ENCODE measurements around the gene MCUB. TPM values are rescaled to one million over a fixed set of nuclear protein-coding genes. Genes with fewer than 3 reads are reported as not detected.

Gene MCUB
- total and polyA plus RNA-seq, 2 of the 13 experiments (the other 11 are each of a cell fraction or from before 2014, with no cell fraction given) = 0.95 to 2.2 TPM

- H3K9ac ChIP-seq (ENCODE audit: insufficient read depth, low read depth, low read length) = no peak overlapping the region
- no peak overlapping the region for H3K4me3 ChIP-seq (replicated peaks in 1 of 3; ENCODE audit: insufficient read depth in 1 of 3, low read depth in 2 of 3, low read length in 3 of 3)
- no peaks in the 10 kb centered on the region for H4K20me1 ChIP-seq (ENCODE audit: insufficient read depth, low read length)
- BruUV-seq (replicated peaks) = no TSS peak
- no peak for ATAC-seq
- ChIA-PET CTCF (ENCODE audit: low intra/inter-chr PET ratio, low total read pairs) (no interaction called here), POLR2A (no interaction called here)
- H3K27me3 ChIP-seq (ENCODE audit: control insufficient read depth in 1 of 2, insufficient read depth in 2 of 2, low read length in 2 of 2) = no peaks in the 10 kb centered on the region
- H3K79me2 ChIP-seq (ENCODE audit: insufficient read depth, low read length) = no peaks in the 10 kb centered on the region
- H3K9me3 ChIP-seq (ENCODE audit: low read length) = no peaks in the 10 kb centered on the region
- H2AFZ ChIP-seq (ENCODE audit: low read length) = no peak overlapping the region
- DNase-seq (ENCODE audit: low spot score) = no peak
- in situ Hi-C loops (cut with HindIII; ENCODE audit: extremely low pct_ligation_motif_present, low pct_unique_long_range_greater_than_20kb) (no loop called here), intact Hi-C loops (cut with micrococcal nuclease; ENCODE audit: unreplicated experiment) (no loop called here)
- TF ChIP-seq ZNF557 (CRISPR knock-in tag; IDR thresholded peaks at IDR 0.05) (no peak), GABPB1 (CRISPR knock-in tag; IDR thresholded peaks at IDR 0.05) (no peak), RFX3 (CRISPR knock-in tag; IDR thresholded peaks at IDR 0.05) (no peak), ZNF33A (CRISPR knock-in tag; IDR thresholded peaks at IDR 0.05; ENCODE audit: borderline replicate concordance) (no peak), SAFB2 (CRISPR knock-in tag; IDR thresholded peaks at IDR 0.05; ENCODE audit: borderline replicate concordance, low read depth) (no peak), ATF4 (CRISPR knock-in tag; IDR thresholded peaks at IDR 0.05) (no peak), PRDM10 (CRISPR knock-in tag; IDR thresholded peaks at IDR 0.05; ENCODE audit: low read depth) (no peak), ATF5 (CRISPR knock-in tag; IDR thresholded peaks at IDR 0.05; ENCODE audit: low read depth) (no peak), PTBP1 (IDR thresholded peaks at IDR 0.05; ENCODE audit: low read depth, low read length, poor library complexity, severe bottlenecking) (no peak), RORA (CRISPR knock-in tag; IDR thresholded peaks at IDR 0.05) (no peak), HNF4A (CRISPR knock-in tag; IDR thresholded peaks at IDR 0.05) (no peak), MEF2D (CRISPR knock-in tag; IDR thresholded peaks at IDR 0.05) (no peak), ZNF33B (CRISPR knock-in tag; IDR thresholded peaks at IDR 0.05) (no peak), ZNF3 (CRISPR knock-in tag; IDR thresholded peaks at IDR 0.05) (no peak), RBM39 (IDR thresholded peaks at IDR 0.05; ENCODE audit: low read depth, low read length, poor library complexity, severe bottlenecking) (no peak), ZNF260 (CRISPR knock-in tag; IDR thresholded peaks at IDR 0.05; ENCODE audit: borderline replicate concordance, low read depth) (no peak), ZNF414 (CRISPR knock-in tag; IDR thresholded peaks at IDR 0.05) (no peak)
- no peaks in the 10 kb centered on the region for H3K36me3 ChIP-seq (replicated peaks in 1 of 2; ENCODE audit: control insufficient read depth in 1 of 2, insufficient read depth in 2 of 2, low read length in 2 of 2)
- 59% methylated on average over 4 of the region's 4 CpGs for WGBS (ENCODE audit: low lambda C conversion rate)
- no peak for FAIRE-seq
- H3K4me2 ChIP-seq (ENCODE audit: low read depth, low read length) = no peak overlapping the region
- H3K4me1 ChIP-seq (ENCODE audit: insufficient read depth, low read length) = no peaks in the 10 kb centered on the region; the same call in 1 of the 2 replicates
- H3K27ac ChIP-seq (ENCODE audit: extremely low read length, insufficient read depth, low read length) = no peak overlapping the region
These were observed 69.7 kb downstream of the MCUB start for GRCh38 chr4:109629775-109630174.
